ENCODE data around the gene INSYN2A. TPM values are rescaled to one million over a fixed set of nuclear protein-coding genes. Genes with fewer than 3 reads are reported as not detected.

Gene INSYN2A
- total and polyA plus RNA-seq, 7 donors = 0.07 to 2.2 (median 0.57) TPM; not detected in 1

DNA sequence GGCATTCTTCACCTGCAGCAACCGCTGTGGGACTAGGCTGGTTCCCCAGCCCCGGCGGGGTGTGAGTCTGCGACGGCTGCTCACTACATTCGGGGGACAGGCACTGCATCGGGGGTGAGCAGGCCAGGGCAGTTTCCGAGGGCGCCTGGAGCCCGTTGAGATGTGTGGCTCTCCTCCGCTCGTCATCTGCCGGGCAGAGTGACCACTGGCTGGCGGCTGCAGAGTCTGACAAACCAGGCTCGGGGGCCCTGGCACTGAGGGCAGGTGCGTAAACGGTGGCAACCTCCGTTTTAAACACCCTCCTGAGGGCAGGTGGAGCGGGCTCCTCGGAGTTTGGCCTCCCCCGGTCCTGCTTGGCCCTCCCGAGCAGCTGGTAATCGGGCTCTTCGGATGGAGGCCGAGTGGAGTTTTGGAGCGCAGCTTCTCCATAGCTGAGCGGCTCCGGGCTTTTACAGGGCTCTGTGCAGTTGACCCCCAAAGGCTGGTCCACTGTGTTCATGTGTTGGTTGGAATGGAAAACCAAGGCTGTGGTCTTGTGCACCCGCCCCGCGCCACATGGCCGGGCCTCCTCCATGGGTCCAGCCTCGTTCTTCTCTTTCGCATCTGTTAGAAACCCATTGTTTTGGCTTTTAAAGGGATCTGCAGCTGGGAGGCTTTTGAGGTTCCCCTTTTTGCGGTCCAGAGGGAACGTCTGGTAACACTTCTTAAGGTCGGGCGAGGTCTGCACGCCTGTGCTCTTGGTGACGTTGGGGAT, 20.9 kb downstream of the INSYN2A start:
- H3K9me3 ChIP-seq = no peaks in the 10 kb centered on the region
- 95% methylated on average over 40 of the region's 40 CpGs for WGBS, 2 donors
- H3K27ac ChIP-seq = no peak overlapping the region
- peaks cover 0 to 8% (median 0%) of the 10 kb centered on the region in 4 donors for H3K36me3 ChIP-seq
- H3K27me3 ChIP-seq = no peaks in the 10 kb centered on the region
- H3K4me1 ChIP-seq = no peaks in the 10 kb centered on the region
- no peak for TF ChIP-seq POLR2A (IDR thresholded peaks at IDR 0.05)
- TF ChIP-seq, protein P1, sequence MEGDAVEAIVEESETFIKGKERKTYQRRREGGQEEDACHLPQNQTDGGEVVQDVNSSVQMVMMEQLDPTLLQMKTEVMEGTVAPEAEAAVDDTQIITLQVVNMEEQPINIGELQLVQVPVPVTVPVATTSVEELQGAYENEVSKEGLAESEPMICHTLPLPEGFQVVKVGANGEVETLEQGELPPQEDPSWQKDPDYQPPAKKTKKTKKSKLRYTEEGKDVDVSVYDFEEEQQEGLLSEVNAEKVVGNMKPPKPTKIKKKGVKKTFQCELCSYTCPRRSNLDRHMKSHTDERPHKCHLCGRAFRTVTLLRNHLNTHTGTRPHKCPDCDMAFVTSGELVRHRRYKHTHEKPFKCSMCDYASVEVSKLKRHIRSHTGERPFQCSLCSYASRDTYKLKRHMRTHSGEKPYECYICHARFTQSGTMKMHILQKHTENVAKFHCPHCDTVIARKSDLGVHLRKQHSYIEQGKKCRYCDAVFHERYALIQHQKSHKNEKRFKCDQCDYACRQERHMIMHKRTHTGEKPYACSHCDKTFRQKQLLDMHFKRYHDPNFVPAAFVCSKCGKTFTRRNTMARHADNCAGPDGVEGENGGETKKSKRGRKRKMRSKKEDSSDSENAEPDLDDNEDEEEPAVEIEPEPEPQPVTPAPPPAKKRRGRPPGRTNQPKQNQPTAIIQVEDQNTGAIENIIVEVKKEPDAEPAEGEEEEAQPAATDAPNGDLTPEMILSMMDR (IDR thresholded peaks at IDR 0.05) = no peak
- TF ChIP-seq POLR2AphosphoS5 (IDR thresholded peaks at IDR 0.05) = no peak
- TF ChIP-seq EP300 (IDR thresholded peaks at IDR 0.05) = no peak
- no peak for DNase-seq
- H3K4me3 ChIP-seq = no peak overlapping the region
- intact Hi-C loops (cut with DNase I) = no loop called here

DNA sequence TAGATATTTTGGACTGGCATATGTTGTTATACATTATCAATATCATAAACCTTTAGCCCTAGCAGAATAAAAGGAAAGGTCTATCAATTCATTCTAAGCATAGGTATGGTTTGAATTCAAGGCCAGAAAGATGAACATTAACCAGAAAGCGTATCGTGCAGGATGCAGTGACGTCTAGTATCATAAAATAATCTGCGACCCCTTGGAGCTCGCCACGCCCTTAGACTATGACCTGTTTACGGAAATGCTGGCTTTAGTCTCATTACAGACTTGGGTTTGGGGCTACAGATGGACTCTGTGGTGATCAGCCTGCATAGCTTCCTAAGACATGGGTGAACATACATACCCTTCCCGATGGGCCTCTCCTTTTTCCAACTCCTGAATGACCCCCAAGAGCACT, 21.5 kb downstream of the INSYN2A start:
- intact Hi-C loops (cut with DNase I) = no loop called here
- no peak overlapping the region for H3K4me3 ChIP-seq
- H3K27ac ChIP-seq = no peak overlapping the region
- H3K9me3 ChIP-seq = no peaks in the 10 kb centered on the region
- H3K4me1 ChIP-seq = no peaks in the 10 kb centered on the region
- no peaks in the 10 kb centered on the region for H3K27me3 ChIP-seq
- no peak for DNase-seq
- WGBS, 2 donors = 22 to 74% methylated on average over 8 of the region's 8 CpGs
- TF ChIP-seq POLR2AphosphoS5 (IDR thresholded peaks at IDR 0.05) = no peak
- TF ChIP-seq EP300 (IDR thresholded peaks at IDR 0.05) = no peak
- TF ChIP-seq POLR2A (IDR thresholded peaks at IDR 0.05) = no peak
- TF ChIP-seq, protein P1 (IDR thresholded peaks at IDR 0.05) = no peak
- H3K36me3 ChIP-seq = peaks cover 0 to 8% (median 0%) of the 10 kb centered on the region in 4 donors

DNA sequence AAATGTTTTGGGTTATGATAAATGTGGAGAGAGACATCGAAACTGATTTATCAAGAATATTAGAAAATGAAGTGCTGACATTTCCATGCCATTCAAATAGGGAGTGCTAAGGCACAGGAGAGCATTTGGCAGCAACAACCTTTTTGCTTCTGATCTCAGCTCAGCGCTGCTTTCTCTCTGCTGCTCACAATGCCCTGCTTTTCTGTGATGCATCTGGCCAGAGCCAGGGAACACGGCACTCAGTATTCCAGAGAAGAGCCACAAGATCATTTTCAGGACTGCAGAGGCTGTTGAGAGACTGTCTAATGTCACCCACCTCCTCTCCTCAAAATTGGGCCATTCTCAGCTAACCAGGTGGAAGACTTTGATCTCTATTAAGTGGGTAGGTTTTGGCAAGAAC, 28.1 kb downstream of the INSYN2A start:
- H3K4me3 ChIP-seq = no peak overlapping the region
- no peak for DNase-seq
- intact Hi-C loops (cut with DNase I) = no loop called here
- H3K36me3 ChIP-seq = no peaks in the 10 kb centered on the region
- H3K27me3 ChIP-seq = no peaks in the 10 kb centered on the region
- WGBS, 2 donors = 90 to 92% methylated on average over 3 of the region's 3 CpGs
- TF ChIP-seq EP300 (IDR thresholded peaks at IDR 0.05) = no peak
- H3K27ac ChIP-seq = no peak overlapping the region
- no peaks in the 10 kb centered on the region for H3K9me3 ChIP-seq
- H3K4me1 ChIP-seq = peaks cover 0 to 3% (median 0%) of the 10 kb centered on the region in 4 donors

DNA sequence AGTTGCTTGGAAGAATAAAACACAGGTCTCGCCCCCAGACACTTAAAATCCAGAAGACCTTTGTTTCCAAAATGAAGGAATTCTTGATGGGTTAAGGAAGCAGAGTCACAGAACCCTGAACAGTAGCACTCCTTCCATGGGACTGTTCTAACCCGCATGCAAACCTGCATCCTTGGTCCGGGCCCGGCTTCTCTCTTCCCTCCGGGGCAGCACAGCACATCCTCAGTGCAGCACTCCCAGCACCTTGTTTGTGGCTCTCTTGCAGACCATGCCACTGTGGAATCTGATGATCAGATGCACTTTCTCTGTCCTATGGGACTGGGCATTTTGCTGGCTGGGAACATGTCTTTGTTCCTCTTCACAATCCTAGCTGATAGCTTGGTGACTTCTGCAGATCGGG, 33.5 kb downstream of the INSYN2A start:
- Histone ChIP-seq H3K4me1 (peaks cover 0 to 28% (median 4%) of the 10 kb centered on the region in 4 donors), H3K4me3 (no peak overlapping the region), H3K27ac (no peak overlapping the region), H3K36me3 (no peaks in the 10 kb centered on the region), H3K27me3 (no peaks in the 10 kb centered on the region), H3K9me3 (no peaks in the 10 kb centered on the region)
- intact Hi-C loops (cut with DNase I) = no loop called here
- 95 to 96% methylated on average over 6 of the region's 6 CpGs for WGBS, 2 donors
- no peak for DNase-seq
- TF ChIP-seq POLR2AphosphoS5 (IDR thresholded peaks at IDR 0.05) = no peak
- TF ChIP-seq, protein P1 (IDR thresholded peaks at IDR 0.05) = no peak
- no peak for TF ChIP-seq EP300 (IDR thresholded peaks at IDR 0.05)
- TF ChIP-seq POLR2A (IDR thresholded peaks at IDR 0.05) = no peak

DNA sequence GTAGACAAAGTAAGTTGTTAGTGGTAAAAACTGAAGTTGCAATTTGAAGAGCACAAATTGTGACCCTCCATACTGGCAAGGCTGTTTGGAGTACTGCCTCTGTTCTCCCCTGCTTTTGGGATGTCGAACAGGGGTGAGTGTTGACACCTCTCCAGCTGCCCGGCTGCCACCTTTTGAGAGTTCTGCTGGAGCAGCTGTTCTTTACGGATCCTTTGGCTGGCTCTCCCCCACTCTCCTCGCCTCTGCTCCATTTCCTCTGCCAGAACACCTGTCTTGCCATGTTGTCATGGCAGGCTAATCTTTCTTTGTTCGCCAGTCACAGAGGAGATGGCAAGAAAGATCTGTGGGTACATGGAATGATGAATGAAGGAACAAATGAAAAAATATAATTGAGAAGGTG, 34.9 kb downstream of the INSYN2A start:
- no peak overlapping the region for H3K4me3 ChIP-seq
- intact Hi-C loops (cut with DNase I) = no loop called here
- H3K36me3 ChIP-seq = no peaks in the 10 kb centered on the region
- DNase-seq = no peak
- WGBS, 2 donors = 90% methylated on average over 5 of the region's 5 CpGs
- H3K27ac ChIP-seq = no peak overlapping the region
- TF ChIP-seq POLR2A (IDR thresholded peaks at IDR 0.05) = no peak
- TF ChIP-seq, protein P1 (IDR thresholded peaks at IDR 0.05) = no peak
- TF ChIP-seq POLR2AphosphoS5 (IDR thresholded peaks at IDR 0.05) = no peak
- TF ChIP-seq EP300 (IDR thresholded peaks at IDR 0.05) = no peak
- H3K9me3 ChIP-seq = no peaks in the 10 kb centered on the region
- peaks cover 0 to 40% (median 10%) of the 10 kb centered on the region in 4 donors for H3K4me1 ChIP-seq
- no peaks in the 10 kb centered on the region for H3K27me3 ChIP-seq
